Measurements from ENCODE around the gene FLYWCH1.

FLYWCH1 gene

GRCh38 chr16:2975161-2975795, 63.5 kb downstream of the FLYWCH1 start:
- no peak overlapping the region for H3K4me3 ChIP-seq (ENCODE audit: low read length)
- H3K27me3 ChIP-seq (ENCODE audit: control insufficient read depth, insufficient read depth, low read length): no peaks in the 10 kb centered on the region
- H3K9me3 ChIP-seq (ENCODE audit: control insufficient read depth, low read depth, low read length): no peaks in the 10 kb centered on the region
- H3K4me1 ChIP-seq (ENCODE audit: control insufficient read depth, low read depth, low read length): no peaks in the 10 kb centered on the region
- no peak overlapping the region for H3K27ac ChIP-seq (ENCODE audit: low read length)
- no peak overlapping the region for H3K9ac ChIP-seq (ENCODE audit: low read length)
- H3K36me3 ChIP-seq (ENCODE audit: control insufficient read depth, low read depth, low read length): peaks cover 14% of the 10 kb centered on the region

- H3K4me1 ChIP-seq (ENCODE audit: control insufficient read depth, low read depth, low read length): peaks cover under 1% of the 10 kb centered on the region
- peaks cover 14% of the 10 kb centered on the region for H3K36me3 ChIP-seq (ENCODE audit: control insufficient read depth, low read depth, low read length)
- H3K9me3 ChIP-seq (ENCODE audit: control insufficient read depth, low read depth, low read length): no peaks in the 10 kb centered on the region
- H3K9ac ChIP-seq (ENCODE audit: low read length): no peak overlapping the region
- no peaks in the 10 kb centered on the region for H3K27me3 ChIP-seq (ENCODE audit: control insufficient read depth, insufficient read depth, low read length)
- H3K4me3 ChIP-seq (ENCODE audit: low read length): no peak overlapping the region
- H3K27ac ChIP-seq (ENCODE audit: low read length): no peak overlapping the region
Measured at GRCh38 chr16:2976201-2976600, 64.5 kb downstream of the FLYWCH1 start.

GRCh38 chr16:2976673-2977072, 64.9 kb downstream of the FLYWCH1 start:
- H3K27ac ChIP-seq (ENCODE audit: low read length): no peak overlapping the region
- H3K4me3 ChIP-seq (ENCODE audit: low read length): no peak overlapping the region
- H3K36me3 ChIP-seq (ENCODE audit: control insufficient read depth, low read depth, low read length): peaks cover 14% of the 10 kb centered on the region
- H3K9me3 ChIP-seq (ENCODE audit: control insufficient read depth, low read depth, low read length): no peaks in the 10 kb centered on the region
- peaks cover 6% of the 10 kb centered on the region for H3K4me1 ChIP-seq (ENCODE audit: control insufficient read depth, low read depth, low read length)
- H3K27me3 ChIP-seq (ENCODE audit: control insufficient read depth, insufficient read depth, low read length): no peaks in the 10 kb centered on the region
- no peak overlapping the region for H3K9ac ChIP-seq (ENCODE audit: low read length)

- H3K9me3 ChIP-seq (ENCODE audit: control insufficient read depth, low read depth, low read length): no peaks in the 10 kb centered on the region
- peaks cover 10% of the 10 kb centered on the region for H3K36me3 ChIP-seq (ENCODE audit: control insufficient read depth, low read depth, low read length)
- H3K4me1 ChIP-seq (ENCODE audit: control insufficient read depth, low read depth, low read length): peaks cover 13% of the 10 kb centered on the region
- no peak overlapping the region for H3K4me3 ChIP-seq (ENCODE audit: low read length)
- no peaks in the 10 kb centered on the region for H3K27me3 ChIP-seq (ENCODE audit: control insufficient read depth, insufficient read depth, low read length)
- H3K27ac ChIP-seq (ENCODE audit: low read length): no peak overlapping the region
- no peak overlapping the region for H3K9ac ChIP-seq (ENCODE audit: low read length)
Measured at GRCh38 chr16:2977440-2977839, 65.7 kb downstream of the FLYWCH1 start.

- peaks cover 6% of the 10 kb centered on the region for H3K36me3 ChIP-seq (ENCODE audit: control insufficient read depth, low read depth, low read length)
- peak overlapping the region; percentile 80 for H3K4me3 ChIP-seq (ENCODE audit: low read length)
- H3K27me3 ChIP-seq (ENCODE audit: control insufficient read depth, insufficient read depth, low read length): no peaks in the 10 kb centered on the region
- peak overlapping the region; percentile 81 for H3K9ac ChIP-seq (ENCODE audit: low read length)
- peaks cover 13% of the 10 kb centered on the region for H3K4me1 ChIP-seq (ENCODE audit: control insufficient read depth, low read depth, low read length)
- H3K27ac ChIP-seq (ENCODE audit: low read length): peak overlapping the region; percentile 71
- H3K9me3 ChIP-seq (ENCODE audit: control insufficient read depth, low read depth, low read length): no peaks in the 10 kb centered on the region
Measured at GRCh38 chr16:2979669-2980226, 68.0 kb downstream of the FLYWCH1 start.

GRCh38 chr16:2980227-2981176, 68.8 kb downstream of the FLYWCH1 start, which contains the start of gene PKMYT1:
Gene PKMYT1 (minus strand): TSS chr16:2980446. CDS start chr16:2979657, 789 bp downstream.
- H3K4me3 ChIP-seq (ENCODE audit: low read length): peak within 1 kb of the TSS; percentile 80
- H3K9ac ChIP-seq (ENCODE audit: low read length): peak within 1 kb of the TSS; percentile 81
- no peaks in the 10 kb centered on the region for H3K36me3 ChIP-seq (ENCODE audit: control insufficient read depth, low read depth, low read length)
- no peaks in the 10 kb centered on the region for H3K27me3 ChIP-seq (ENCODE audit: control insufficient read depth, insufficient read depth, low read length)
- H3K9me3 ChIP-seq (ENCODE audit: control insufficient read depth, low read depth, low read length): no peaks in the 10 kb centered on the region
- H3K4me1 ChIP-seq (ENCODE audit: control insufficient read depth, low read depth, low read length): peaks cover 13% of the 10 kb centered on the region
- peak within 1 kb of the TSS; percentile 88 for H3K27ac ChIP-seq (ENCODE audit: low read length)

GRCh38 chr16:2981177-2981898, 69.6 kb downstream of the FLYWCH1 start:
- Histone ChIP-seq H3K4me3 (ENCODE audit: low read length) (peak overlapping the region; percentile 80), H3K36me3 (ENCODE audit: control insufficient read depth, low read depth, low read length) (no peaks in the 10 kb centered on the region), H3K9me3 (ENCODE audit: control insufficient read depth, low read depth, low read length) (no peaks in the 10 kb centered on the region), H3K4me1 (ENCODE audit: control insufficient read depth, low read depth, low read length) (peaks cover 13% of the 10 kb centered on the region), H3K9ac (ENCODE audit: low read length) (peak overlapping the region; percentile 81), H3K27ac (ENCODE audit: low read length) (peak overlapping the region; percentile 43), H3K27me3 (ENCODE audit: control insufficient read depth, insufficient read depth, low read length) (no peaks in the 10 kb centered on the region)

GRCh38 chr16:2981899-2982250, 70.1 kb downstream of the FLYWCH1 start:
- H3K9ac ChIP-seq (ENCODE audit: low read length): peak overlapping the region; percentile 81
- peak overlapping the region; percentile 43 for H3K27ac ChIP-seq (ENCODE audit: low read length)
- H3K4me3 ChIP-seq (ENCODE audit: low read length): peak overlapping the region; percentile 80
- H3K4me1 ChIP-seq (ENCODE audit: control insufficient read depth, low read depth, low read length): peaks cover 13% of the 10 kb centered on the region
- no peaks in the 10 kb centered on the region for H3K36me3 ChIP-seq (ENCODE audit: control insufficient read depth, low read depth, low read length)
- no peaks in the 10 kb centered on the region for H3K27me3 ChIP-seq (ENCODE audit: control insufficient read depth, insufficient read depth, low read length)
- no peaks in the 10 kb centered on the region for H3K9me3 ChIP-seq (ENCODE audit: control insufficient read depth, low read depth, low read length)

- no peak overlapping the region for H3K27ac ChIP-seq (ENCODE audit: low read length)
- no peak overlapping the region for H3K4me3 ChIP-seq (ENCODE audit: low read length)
- no peaks in the 10 kb centered on the region for H3K27me3 ChIP-seq (ENCODE audit: control insufficient read depth, insufficient read depth, low read length)
- no peak overlapping the region for H3K9ac ChIP-seq (ENCODE audit: low read length)
- no peaks in the 10 kb centered on the region for H3K36me3 ChIP-seq (ENCODE audit: control insufficient read depth, low read depth, low read length)
- H3K9me3 ChIP-seq (ENCODE audit: control insufficient read depth, low read depth, low read length): no peaks in the 10 kb centered on the region
- peaks cover 13% of the 10 kb centered on the region for H3K4me1 ChIP-seq (ENCODE audit: control insufficient read depth, low read depth, low read length)
Measured at GRCh38 chr16:2982402-2982801, 70.7 kb downstream of the FLYWCH1 start.

GRCh38 chr16:2983706-2984136, 72.0 kb downstream of the FLYWCH1 start:
- H3K4me1 ChIP-seq (ENCODE audit: control insufficient read depth, low read depth, low read length): peaks cover 13% of the 10 kb centered on the region
- no peaks in the 10 kb centered on the region for H3K36me3 ChIP-seq (ENCODE audit: control insufficient read depth, low read depth, low read length)
- no peak overlapping the region for H3K9ac ChIP-seq (ENCODE audit: low read length)
- H3K27me3 ChIP-seq (ENCODE audit: control insufficient read depth, insufficient read depth, low read length): no peaks in the 10 kb centered on the region
- H3K27ac ChIP-seq (ENCODE audit: low read length): no peak overlapping the region
- H3K4me3 ChIP-seq (ENCODE audit: low read length): no peak overlapping the region
- H3K9me3 ChIP-seq (ENCODE audit: control insufficient read depth, low read depth, low read length): no peaks in the 10 kb centered on the region

GRCh38 chr16:2985462-2985861, 73.7 kb downstream of the FLYWCH1 start:
- H3K4me1 ChIP-seq (ENCODE audit: control insufficient read depth, low read depth, low read length): peaks cover 19% of the 10 kb centered on the region
- H3K36me3 ChIP-seq (ENCODE audit: control insufficient read depth, low read depth, low read length): no peaks in the 10 kb centered on the region
- H3K27ac ChIP-seq (ENCODE audit: low read length): no peak overlapping the region
- no peaks in the 10 kb centered on the region for H3K27me3 ChIP-seq (ENCODE audit: control insufficient read depth, insufficient read depth, low read length)
- H3K9ac ChIP-seq (ENCODE audit: low read length): no peak overlapping the region
- H3K9me3 ChIP-seq (ENCODE audit: control insufficient read depth, low read depth, low read length): no peaks in the 10 kb centered on the region
- H3K4me3 ChIP-seq (ENCODE audit: low read length): no peak overlapping the region
